HepG2 (cell line): ENCODE measurements around the gene DHRS4L2. TPM values are rescaled to one million over a fixed set of nuclear protein-coding genes. Genes with fewer than 3 reads are reported as not detected.

Experiments used
- CBX1 ChIP-seq: IDR thresholded peaks from one replicate; pipeline ENCODE4 v1.6.1; 2016; ENCODE audit warnings: antibody characterized with exemption, low read depth
- EP300 ChIP-seq, 3 experiments: sonication (generic) in 1 of 3; formaldehyde crosslinking in 1 of 3; IDR thresholded peaks; 2 replicates each; pipeline versions ENCODE4 v1.5.1 to v1.6.1; 2011 to 2020; ENCODE audit warnings: low read depth in 2 of 3, low read length in 2 of 3, borderline replicate concordance in 1 of 3, improper control_type of control experiment in 1 of 3, mild to moderate bottlenecking in 1 of 3, missing genetic modification reagents in 1 of 3, moderate library complexity in 1 of 3
- PHF21A ChIP-seq: sonication (generic); formaldehyde crosslinking; IDR thresholded peaks from 2 replicates; pipeline ENCODE4 v1.5.0; 2020; ENCODE audit warnings: mild to moderate bottlenecking, missing genetic modification reagents
- SKI ChIP-seq: fragments of 450-650 bp; IDR thresholded peaks from one replicate; pipeline ENCODE4 v1.6.1; 2018; ENCODE audit warnings: mild to moderate bottlenecking; ENCODE audit not compliant: partially characterized antibody
- ZFP36L2 ChIP-seq: sonication (generic); formaldehyde crosslinking; IDR thresholded peaks from 2 replicates; pipeline ENCODE4 v1.4.0; 2020; ENCODE audit warnings: missing genetic modification reagents
- ZFP41 ChIP-seq: sonication (generic); formaldehyde crosslinking; IDR thresholded peaks from 2 replicates; pipeline ENCODE4 v1.4.0; 2020; ENCODE audit warnings: mild to moderate bottlenecking, missing genetic modification reagents, borderline replicate concordance
- ZFY ChIP-seq: sonication (generic); formaldehyde crosslinking; IDR thresholded peaks from 2 replicates; pipeline ENCODE4 v1.4.0; 2020; ENCODE audit warnings: missing genetic modification reagents
- ZNF136 ChIP-seq: sonication (generic); formaldehyde crosslinking; IDR thresholded peaks from 2 replicates; pipeline ENCODE4 v1.8.1; 2022; ENCODE audit warnings: low read depth, mild to moderate bottlenecking, moderate library complexity, missing genetic modification reagents
- ZNF441 ChIP-seq: sonication (generic); formaldehyde crosslinking; IDR thresholded peaks from 2 replicates; pipeline ENCODE4 v1.7.0; 2021; ENCODE audit warnings: missing genetic modification reagents, borderline replicate concordance
- ZNF460 ChIP-seq: sonication (generic); formaldehyde crosslinking; IDR thresholded peaks from 2 replicates; pipeline ENCODE4 v1.5.1; 2020; ENCODE audit warnings: missing genetic modification reagents, mild to moderate bottlenecking, borderline replicate concordance
- ZNF501 ChIP-seq: sonication (generic); formaldehyde crosslinking; IDR thresholded peaks from 2 replicates; pipeline ENCODE4 v1.5.1; 2020; ENCODE audit warnings: mild to moderate bottlenecking, moderate library complexity, missing genetic modification reagents
- ZNF674 ChIP-seq: sonication (generic); formaldehyde crosslinking; IDR thresholded peaks from 2 replicates; pipeline ENCODE4 v1.5.0; 2020; ENCODE audit warnings: low read depth, mild to moderate bottlenecking, missing genetic modification reagents
- polyA plus RNA-seq, 8 experiments: library from polyadenylated mRNA; depleted of rRNA in 3 of 8; stranded (reverse) in 7 of 8; unstranded in 1 of 8; fragments of >200 nt; fragmentation: Illumina TruSeq in 4 of 8; extraction: Trizol in 4 of 8; gene quantifications; 2 replicates each; pipeline versions ENCODE4 v1.2.1 to v1.2.3, GENCODE V29; 2011 to 2016; ENCODE audit warnings: low read depth in 4 of 8, missing spikeins in 1 of 8, mixed read lengths in 1 of 8; ENCODE audit not compliant: insufficient read depth in 1 of 8
- total RNA-seq, 5 experiments: library from RNA; depleted of rRNA; stranded (reverse); fragments of >200 nt; fragmentation: Illumina TruSeq; extraction: Trizol; gene quantifications; 2 replicates each; pipeline ENCODE4 v1.2.3, GENCODE V29; 2016; ENCODE audit warnings: low read depth in 1 of 5
- TF ChIP-seq, protein P1 (sequence below): sonication (generic); formaldehyde crosslinking; IDR thresholded peaks from 2 replicates; pipeline ENCODE4 v1.4.0; 2020; ENCODE audit warnings: mild to moderate bottlenecking, missing genetic modification reagents, borderline replicate concordance
- TF ChIP-seq, protein P2 (sequence below): sonication (generic); formaldehyde crosslinking; IDR thresholded peaks from 2 replicates; pipeline ENCODE4 v1.4.0; 2020; ENCODE audit warnings: mild to moderate bottlenecking, missing genetic modification reagents
- TF ChIP-seq, protein P3 (sequence below): sonication (generic); formaldehyde crosslinking; IDR thresholded peaks from 2 replicates; pipeline ENCODE4 v1.8.1; 2022; ENCODE audit warnings: mild to moderate bottlenecking, missing genetic modification reagents
- TF ChIP-seq, protein P4 (sequence below): sonication (generic); formaldehyde crosslinking; IDR thresholded peaks from 2 replicates; pipeline ENCODE4 v1.5.0; 2020; ENCODE audit warnings: mild to moderate bottlenecking, missing genetic modification reagents
- TF ChIP-seq, protein P5 (sequence below): IDR thresholded peaks from 2 replicates; pipeline ENCODE4 v1.6.1; 2016

DHRS4L2 gene
- total and polyA plus RNA-seq, 2 of the 13 experiments (the other 11 are each of a cell fraction or from before 2014, with no cell fraction given) = 24.7 to 38.2 TPM

DNA sequence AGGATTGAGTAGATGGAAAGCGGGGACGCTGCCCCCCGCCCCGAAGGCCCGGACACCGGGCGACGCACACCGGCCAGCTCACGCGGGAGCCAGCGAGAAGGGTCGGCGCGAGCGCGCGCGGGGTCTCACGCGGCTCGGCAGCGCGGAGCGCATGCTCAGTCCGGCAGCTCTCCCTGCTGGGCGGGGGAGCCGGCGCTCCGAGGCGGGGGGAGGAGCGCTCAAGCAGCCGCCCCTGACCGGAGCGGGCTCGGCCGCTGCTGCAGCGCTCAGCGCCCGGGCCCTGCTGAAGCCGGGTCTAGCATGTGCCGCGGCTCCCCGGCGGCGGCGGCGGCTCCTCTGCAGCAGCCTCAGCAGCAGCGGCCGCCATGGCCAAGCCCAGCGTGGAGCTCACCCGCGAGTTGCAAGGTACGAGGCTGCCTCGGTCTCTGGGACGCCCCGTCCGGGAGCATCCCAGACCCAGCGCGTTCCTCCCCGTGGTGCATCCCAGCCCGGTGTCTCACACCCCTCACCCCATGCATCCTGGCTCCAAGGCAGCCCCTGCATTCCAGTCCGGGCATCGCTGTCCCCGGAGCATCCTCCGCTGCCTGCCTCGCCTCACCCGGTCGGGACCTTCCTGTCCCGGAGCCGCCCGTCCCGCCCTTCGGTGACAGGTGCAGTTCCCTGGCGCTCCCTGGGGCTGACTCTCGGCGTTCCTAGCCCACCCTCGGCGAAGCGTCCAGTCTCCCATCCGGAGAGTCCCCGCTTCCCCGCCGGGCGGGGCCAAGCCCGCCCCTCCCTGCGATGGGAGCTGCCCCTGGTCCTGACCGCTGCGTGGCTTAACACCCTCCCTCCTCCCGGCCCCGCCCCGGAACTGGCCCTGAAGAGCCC, 63.3 kb downstream of the DHRS4L2 start, which contains the start of gene CARMIL3 (continued):
- TF ChIP-seq, protein P1, sequence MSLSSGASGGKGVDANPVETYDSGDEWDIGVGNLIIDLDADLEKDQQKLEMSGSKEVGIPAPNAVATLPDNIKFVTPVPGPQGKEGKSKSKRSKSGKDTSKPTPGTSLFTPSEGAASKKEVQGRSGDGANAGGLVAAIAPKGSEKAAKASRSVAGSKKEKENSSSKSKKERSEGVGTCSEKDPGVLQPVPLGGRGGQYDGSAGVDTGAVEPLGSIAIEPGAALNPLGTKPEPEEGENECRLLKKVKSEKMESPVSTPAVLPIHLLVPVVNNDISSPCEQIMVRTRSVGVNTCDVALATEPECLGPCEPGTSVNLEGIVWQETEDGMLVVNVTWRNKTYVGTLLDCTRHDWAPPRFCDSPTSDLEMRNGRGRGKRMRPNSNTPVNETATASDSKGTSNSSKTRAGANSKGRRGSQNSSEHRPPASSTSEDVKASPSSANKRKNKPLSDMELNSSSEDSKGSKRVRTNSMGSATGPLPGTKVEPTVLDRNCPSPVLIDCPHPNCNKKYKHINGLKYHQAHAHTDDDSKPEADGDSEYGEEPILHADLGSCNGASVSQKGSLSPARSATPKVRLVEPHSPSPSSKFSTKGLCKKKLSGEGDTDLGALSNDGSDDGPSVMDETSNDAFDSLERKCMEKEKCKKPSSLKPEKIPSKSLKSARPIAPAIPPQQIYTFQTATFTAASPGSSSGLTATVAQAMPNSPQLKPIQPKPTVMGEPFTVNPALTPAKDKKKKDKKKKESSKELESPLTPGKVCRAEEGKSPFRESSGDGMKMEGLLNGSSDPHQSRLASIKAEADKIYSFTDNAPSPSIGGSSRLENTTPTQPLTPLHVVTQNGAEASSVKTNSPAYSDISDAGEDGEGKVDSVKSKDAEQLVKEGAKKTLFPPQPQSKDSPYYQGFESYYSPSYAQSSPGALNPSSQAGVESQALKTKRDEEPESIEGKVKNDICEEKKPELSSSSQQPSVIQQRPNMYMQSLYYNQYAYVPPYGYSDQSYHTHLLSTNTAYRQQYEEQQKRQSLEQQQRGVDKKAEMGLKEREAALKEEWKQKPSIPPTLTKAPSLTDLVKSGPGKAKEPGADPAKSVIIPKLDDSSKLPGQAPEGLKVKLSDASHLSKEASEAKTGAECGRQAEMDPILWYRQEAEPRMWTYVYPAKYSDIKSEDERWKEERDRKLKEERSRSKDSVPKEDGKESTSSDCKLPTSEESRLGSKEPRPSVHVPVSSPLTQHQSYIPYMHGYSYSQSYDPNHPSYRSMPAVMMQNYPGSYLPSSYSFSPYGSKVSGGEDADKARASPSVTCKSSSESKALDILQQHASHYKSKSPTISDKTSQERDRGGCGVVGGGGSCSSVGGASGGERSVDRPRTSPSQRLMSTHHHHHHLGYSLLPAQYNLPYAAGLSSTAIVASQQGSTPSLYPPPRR (CRISPR knock-in tag) = no peak
- TF ChIP-seq CBX1 (peak; percentile 47), SKI (no peak), ZFP41 (CRISPR knock-in tag) (peak; percentile 63), ZNF441 (CRISPR knock-in tag) (0 out of 2 replicates have a peak, but pooled peaks have one; percentile 77), ZNF674 (CRISPR knock-in tag) (no peak; the same call in 1 of the 2 replicates), ZFP36L2 (CRISPR knock-in tag) (peak; percentile 84; the same call in 1 of the 2 replicates), PHF21A (CRISPR knock-in tag) (peak; percentile 53; the same call in 1 of the 2 replicates), ZNF136 (CRISPR knock-in tag) (0 out of 2 replicates have a peak, but pooled peaks have one; percentile 94), ZFY (peak; percentile 80; the same call in 1 of the 2 replicates), ZNF501 (peak; percentile 77; the same call in 1 of the 2 replicates), ZNF460 (no peak), EP300 (IDR thresholded peaks at IDR 0.05; ENCODE audit: low read depth in 2 of 2, low read length in 2 of 2) (no peak), EP300 (CRISPR knock-in tag; IDR thresholded peaks at IDR 0.05; ENCODE audit: borderline replicate concordance) (no peak)
- TF ChIP-seq, protein P2, sequence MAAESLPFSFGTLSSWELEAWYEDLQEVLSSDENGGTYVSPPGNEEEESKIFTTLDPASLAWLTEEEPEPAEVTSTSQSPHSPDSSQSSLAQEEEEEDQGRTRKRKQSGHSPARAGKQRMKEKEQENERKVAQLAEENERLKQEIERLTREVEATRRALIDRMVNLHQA (CRISPR knock-in tag) = 0 out of 2 replicates have a peak, but pooled peaks have one; percentile 37
- TF ChIP-seq, protein P3, sequence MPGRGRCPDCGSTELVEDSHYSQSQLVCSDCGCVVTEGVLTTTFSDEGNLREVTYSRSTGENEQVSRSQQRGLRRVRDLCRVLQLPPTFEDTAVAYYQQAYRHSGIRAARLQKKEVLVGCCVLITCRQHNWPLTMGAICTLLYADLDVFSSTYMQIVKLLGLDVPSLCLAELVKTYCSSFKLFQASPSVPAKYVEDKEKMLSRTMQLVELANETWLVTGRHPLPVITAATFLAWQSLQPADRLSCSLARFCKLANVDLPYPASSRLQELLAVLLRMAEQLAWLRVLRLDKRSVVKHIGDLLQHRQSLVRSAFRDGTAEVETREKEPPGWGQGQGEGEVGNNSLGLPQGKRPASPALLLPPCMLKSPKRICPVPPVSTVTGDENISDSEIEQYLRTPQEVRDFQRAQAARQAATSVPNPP (CRISPR knock-in tag) = no peak; the same call in 1 of the 2 replicates
- TF ChIP-seq, protein P4, sequence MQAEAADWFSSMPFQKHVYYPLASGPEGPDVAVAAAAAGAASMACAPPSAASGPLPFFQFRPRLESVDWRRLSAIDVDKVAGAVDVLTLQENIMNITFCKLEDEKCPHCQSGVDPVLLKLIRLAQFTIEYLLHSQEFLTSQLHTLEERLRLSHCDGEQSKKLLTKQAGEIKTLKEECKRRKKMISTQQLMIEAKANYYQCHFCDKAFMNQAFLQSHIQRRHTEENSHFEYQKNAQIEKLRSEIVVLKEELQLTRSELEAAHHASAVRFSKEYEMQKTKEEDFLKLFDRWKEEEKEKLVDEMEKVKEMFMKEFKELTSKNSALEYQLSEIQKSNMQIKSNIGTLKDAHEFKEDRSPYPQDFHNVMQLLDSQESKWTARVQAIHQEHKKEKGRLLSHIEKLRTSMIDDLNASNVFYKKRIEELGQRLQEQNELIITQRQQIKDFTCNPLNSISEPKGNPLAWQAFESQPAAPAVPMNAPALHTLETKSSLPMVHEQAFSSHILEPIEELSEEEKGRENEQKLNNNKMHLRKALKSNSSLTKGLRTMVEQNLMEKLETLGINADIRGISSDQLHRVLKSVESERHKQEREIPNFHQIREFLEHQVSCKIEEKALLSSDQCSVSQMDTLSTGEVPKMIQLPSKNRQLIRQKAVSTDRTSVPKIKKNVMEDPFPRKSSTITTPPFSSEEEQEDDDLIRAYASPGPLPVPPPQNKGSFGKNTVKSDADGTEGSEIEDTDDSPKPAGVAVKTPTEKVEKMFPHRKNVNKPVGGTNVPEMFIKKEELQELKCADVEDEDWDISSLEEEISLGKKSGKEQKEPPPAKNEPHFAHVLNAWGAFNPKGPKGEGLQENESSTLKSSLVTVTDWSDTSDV (CRISPR knock-in tag) = peak; percentile 90; the same call in 1 of the 2 replicates
- TF ChIP-seq, protein P5, sequence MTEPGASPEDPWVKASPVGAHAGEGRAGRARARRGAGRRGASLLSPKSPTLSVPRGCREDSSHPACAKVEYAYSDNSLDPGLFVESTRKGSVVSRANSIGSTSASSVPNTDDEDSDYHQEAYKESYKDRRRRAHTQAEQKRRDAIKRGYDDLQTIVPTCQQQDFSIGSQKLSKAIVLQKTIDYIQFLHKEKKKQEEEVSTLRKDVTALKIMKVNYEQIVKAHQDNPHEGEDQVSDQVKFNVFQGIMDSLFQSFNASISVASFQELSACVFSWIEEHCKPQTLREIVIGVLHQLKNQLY = 0 out of 2 replicates have a peak, but pooled peaks have one; percentile 12
